SK-N-SH treated with all-trans-retinoic acid at 6 μM for 48 hours (cell line): Measurements from ENCODE around the gene PHLDA2.

Experiments used
- ARNTL ChIP-seq: fragments of 450-650 bp; formaldehyde crosslinking; IDR thresholded peaks from 2 replicates; pipeline ENCODE4 v1.5.0; 2020; ENCODE audit warnings: low read depth, mild to moderate bottlenecking, moderate library complexity, borderline replicate concordance
- ISL1 ChIP-seq: fragments of 250-450 bp; sonication (Bioruptor Pico); IDR thresholded peaks from 2 replicates; pipeline ENCODE4 v2.1.2; 2022; ENCODE audit warnings: mild to moderate bottlenecking, moderate library complexity
- POU6F1 ChIP-seq: fragments of 250-450 bp; sonication (Bioruptor Pico); IDR thresholded peaks from 2 replicates; pipeline ENCODE4 v1.8.0; 2021; ENCODE audit warnings: low read depth, mild to moderate bottlenecking, moderate library complexity, borderline replicate concordance
- RARB ChIP-seq: fragments of 250-450 bp; sonication (Bioruptor Pico); IDR thresholded peaks from 2 replicates; pipeline ENCODE4 v1.8.0; 2021; ENCODE audit warnings: mild to moderate bottlenecking, moderate library complexity
- ZC3H10 ChIP-seq: fragments of 250-450 bp; sonication (Bioruptor Pico); IDR thresholded peaks from 2 replicates; pipeline ENCODE4 v1.5.1; 2021; ENCODE audit warnings: mild to moderate bottlenecking, moderate library complexity
- ZNF8 ChIP-seq: fragments of 450-650 bp; formaldehyde crosslinking; IDR thresholded peaks from 2 replicates; pipeline ENCODE4 v1.5.0; 2020; ENCODE audit warnings: mild to moderate bottlenecking, moderate library complexity

The PHLDA2 gene

GRCh38 chr11:2878782-2879181, 50.4 kb downstream of the PHLDA2 start (continued):
- TF ChIP-seq POU6F1 (no peak), ZC3H10 (CRISPR knock-in tag) (no peak), RARB (CRISPR knock-in tag) (no peak), ARNTL (CRISPR knock-in tag) (no peak), ISL1 (CRISPR knock-in tag) (no peak), ZNF8 (CRISPR knock-in tag) (no peak)
- TF ChIP-seq, all 23 proteins: peak for 0
